Lower leg skin (tissue), 4 donors: ENCODE results near the gene UTS2R. TPM values are rescaled to one million over a fixed set of nuclear protein-coding genes. Genes with fewer than 3 reads are reported as not detected.

Experiments used
- DNase-seq, 2 donors: peaks; one replicate each; pipeline ENCODE4 v3.0.0-alpha.2; 2019; ENCODE audit warnings: low spot score in 2 of 2
- H3K4me3 ChIP-seq: fragments of 200-600 bp; sonication (generic); 2 replicates; pipeline ENCODE4 v1.5.1; 2017; ENCODE audit warnings: mild to moderate bottlenecking, low read depth; ENCODE audit not compliant: poor library complexity, severe bottlenecking
- POLR2A ChIP-seq, 2 donors: fragments of 450-650 bp; IDR thresholded peaks; one replicate each; pipeline ENCODE4 v1.6.1; 2016 to 2017; ENCODE audit warnings: antibody characterized with exemption in 2 of 2, mild to moderate bottlenecking in 1 of 2, moderate library complexity in 1 of 2
- WGBS, 2 donors: methylation state at CpG; one replicate each; pipeline ENCODE4 v1.1.5; 2018; 5-methylcytosine and 5-hydroxymethylcytosine counted together
- intact Hi-C: fragments of 100-400 bp; cut with DNase I; formaldehyde crosslinking; loops from one replicate; pipeline ENCODE4 v1.15.0; 2023; ENCODE audit warnings: low total_unique reads
- total RNA-seq, 4 donors: library from RNA; depleted of rRNA; stranded (reverse); fragments of >200 nt; gene quantifications; one replicate each; pipeline ENCODE4 v1.1.0, GENCODE V29; 2016
- TF ChIP-seq, protein P1 (sequence below), 3 donors: fragments of 450-650 bp; IDR thresholded peaks; one replicate each; pipeline ENCODE4 v1.5.1; 2016; ENCODE audit warnings: antibody characterized with exemption in 3 of 3, mild to moderate bottlenecking in 3 of 3, moderate library complexity in 2 of 3

The UTS2R gene
- total RNA-seq, 4 donors from 2014 or later = not detected

GRCh38 chr17:82400206-82400605 is 28.6 kb downstream of the UTS2R start:
- TF ChIP-seq, protein P1, sequence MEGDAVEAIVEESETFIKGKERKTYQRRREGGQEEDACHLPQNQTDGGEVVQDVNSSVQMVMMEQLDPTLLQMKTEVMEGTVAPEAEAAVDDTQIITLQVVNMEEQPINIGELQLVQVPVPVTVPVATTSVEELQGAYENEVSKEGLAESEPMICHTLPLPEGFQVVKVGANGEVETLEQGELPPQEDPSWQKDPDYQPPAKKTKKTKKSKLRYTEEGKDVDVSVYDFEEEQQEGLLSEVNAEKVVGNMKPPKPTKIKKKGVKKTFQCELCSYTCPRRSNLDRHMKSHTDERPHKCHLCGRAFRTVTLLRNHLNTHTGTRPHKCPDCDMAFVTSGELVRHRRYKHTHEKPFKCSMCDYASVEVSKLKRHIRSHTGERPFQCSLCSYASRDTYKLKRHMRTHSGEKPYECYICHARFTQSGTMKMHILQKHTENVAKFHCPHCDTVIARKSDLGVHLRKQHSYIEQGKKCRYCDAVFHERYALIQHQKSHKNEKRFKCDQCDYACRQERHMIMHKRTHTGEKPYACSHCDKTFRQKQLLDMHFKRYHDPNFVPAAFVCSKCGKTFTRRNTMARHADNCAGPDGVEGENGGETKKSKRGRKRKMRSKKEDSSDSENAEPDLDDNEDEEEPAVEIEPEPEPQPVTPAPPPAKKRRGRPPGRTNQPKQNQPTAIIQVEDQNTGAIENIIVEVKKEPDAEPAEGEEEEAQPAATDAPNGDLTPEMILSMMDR (IDR thresholded peaks at IDR 0.05) = no peak
- TF ChIP-seq POLR2A (IDR thresholded peaks at IDR 0.05) = no peak
- H3K4me3 ChIP-seq = no peak overlapping the region
- no peak for DNase-seq
- 69 to 83% methylated on average over 7 of the region's 7 CpGs for WGBS, 2 donors
- intact Hi-C loops = no loop called here

GRCh38 chr17:82400830-82401229 is 29.3 kb downstream of the UTS2R start:
- WGBS, 2 donors = 79 to 88% methylated on average over 19 of the region's 19 CpGs
- no peak overlapping the region for H3K4me3 ChIP-seq
- DNase-seq = no peak
- TF ChIP-seq POLR2A (IDR thresholded peaks at IDR 0.05) = no peak
- TF ChIP-seq, protein P1 (IDR thresholded peaks at IDR 0.05) = no peak
- intact Hi-C loops = no loop called here

DNA sequence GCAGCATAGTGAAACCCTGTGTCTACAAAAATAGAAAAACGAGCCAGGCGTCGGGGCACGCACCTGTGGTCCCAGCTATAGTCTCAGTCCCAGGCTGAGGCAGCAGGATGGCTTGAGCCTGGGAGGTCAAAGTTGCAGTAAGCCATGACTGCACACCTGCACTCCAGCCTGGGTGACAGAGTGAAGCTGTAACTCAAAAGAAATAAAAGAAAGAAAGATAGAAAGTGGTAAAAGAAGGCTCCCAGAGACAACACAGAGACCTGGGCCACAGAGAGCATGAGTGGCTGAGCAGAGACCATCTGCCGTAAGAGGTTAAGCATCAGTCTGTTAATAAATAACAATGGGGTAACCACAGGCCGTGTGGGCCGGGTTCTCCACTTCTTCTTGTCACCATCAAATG is 31.3 kb downstream of the UTS2R start:
- WGBS, 2 donors = 90 to 92% methylated on average over 7 of the region's 7 CpGs
- TF ChIP-seq POLR2A (IDR thresholded peaks at IDR 0.05) = no peak
- TF ChIP-seq, protein P1 (IDR thresholded peaks at IDR 0.05) = no peak
- intact Hi-C loops = no loop called here
- no peak for DNase-seq
- H3K4me3 ChIP-seq = no peak overlapping the region

- TF ChIP-seq, protein P1 (IDR thresholded peaks at IDR 0.05) = no peak
- no peak overlapping the region for H3K4me3 ChIP-seq
- DNase-seq = no peak
- 95% methylated on average over 67 of the region's 67 CpGs for WGBS, 2 donors
- intact Hi-C loops = no loop called here
Measured at GRCh38 chr17:82403662-82404660, 32.4 kb downstream of the UTS2R start.

GRCh38 chr17:82405051-82405450 is 33.5 kb downstream of the UTS2R start:
- no peak for DNase-seq
- H3K4me3 ChIP-seq = no peak overlapping the region
- intact Hi-C loops = no loop called here
- 79 to 83% methylated on average over 14 of the region's 14 CpGs for WGBS, 2 donors
- TF ChIP-seq POLR2A (IDR thresholded peaks at IDR 0.05) = no peak
- TF ChIP-seq, protein P1 (IDR thresholded peaks at IDR 0.05) = no peak
